ENCODE results near the gene MCU.

Gene MCU

DNA sequence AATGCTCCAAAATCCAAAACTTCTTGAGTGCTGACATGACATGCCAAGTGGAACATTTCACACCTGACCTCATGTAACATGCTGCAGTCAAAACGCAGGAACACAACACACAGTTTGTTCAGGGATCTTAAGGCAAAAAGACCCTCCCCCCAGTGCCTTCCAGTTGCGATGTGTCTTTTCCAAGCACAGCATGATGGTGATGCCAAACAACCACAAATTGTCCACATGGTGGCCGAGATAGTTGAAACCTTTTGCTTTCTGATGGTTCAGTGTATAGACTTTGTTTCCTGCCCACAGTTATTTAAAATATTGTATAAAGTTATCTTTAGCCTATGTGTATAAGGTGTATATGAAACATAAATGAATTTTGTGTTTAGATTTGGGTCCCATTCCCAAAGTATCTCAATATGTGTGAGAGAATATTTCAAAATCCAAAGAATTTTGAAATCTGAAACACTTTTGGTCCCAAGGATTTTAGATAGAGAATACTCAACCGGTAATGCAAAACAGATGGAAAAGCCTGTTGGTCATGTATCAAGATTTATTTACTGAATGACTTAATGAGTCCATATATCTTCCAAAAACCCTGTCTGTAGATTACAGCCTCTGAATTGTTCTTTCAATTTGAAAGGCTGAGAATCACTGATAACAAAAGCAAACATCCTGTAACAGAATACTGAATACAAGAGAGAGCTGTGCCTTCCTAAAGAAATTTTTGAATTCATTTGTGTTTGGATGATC lies 108.2 kb downstream of the MCU start:
- in situ Hi-C loops (cut with HindIII; ENCODE audit: low sequenced_read_pairs), result no loop called here

DNA sequence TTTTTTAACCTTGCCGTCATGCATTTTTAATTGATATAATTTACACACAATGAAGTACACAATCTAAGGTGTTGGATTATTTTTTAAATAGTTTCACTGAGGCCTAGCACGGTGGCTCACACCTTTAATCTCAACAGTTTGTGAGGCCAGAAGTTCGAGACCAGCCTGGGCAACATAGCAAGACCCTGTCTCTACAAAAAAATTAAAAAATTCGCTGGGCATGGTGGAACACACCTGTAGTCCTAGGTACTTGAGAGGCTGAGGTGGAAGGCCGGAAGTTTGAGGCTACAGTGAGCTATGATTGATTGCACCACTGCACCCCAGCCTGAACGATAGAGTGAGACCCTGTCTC lies 108.8 kb downstream of the MCU start:
- in situ Hi-C loops (cut with HindIII; ENCODE audit: low sequenced_read_pairs), result no loop called here

DNA sequence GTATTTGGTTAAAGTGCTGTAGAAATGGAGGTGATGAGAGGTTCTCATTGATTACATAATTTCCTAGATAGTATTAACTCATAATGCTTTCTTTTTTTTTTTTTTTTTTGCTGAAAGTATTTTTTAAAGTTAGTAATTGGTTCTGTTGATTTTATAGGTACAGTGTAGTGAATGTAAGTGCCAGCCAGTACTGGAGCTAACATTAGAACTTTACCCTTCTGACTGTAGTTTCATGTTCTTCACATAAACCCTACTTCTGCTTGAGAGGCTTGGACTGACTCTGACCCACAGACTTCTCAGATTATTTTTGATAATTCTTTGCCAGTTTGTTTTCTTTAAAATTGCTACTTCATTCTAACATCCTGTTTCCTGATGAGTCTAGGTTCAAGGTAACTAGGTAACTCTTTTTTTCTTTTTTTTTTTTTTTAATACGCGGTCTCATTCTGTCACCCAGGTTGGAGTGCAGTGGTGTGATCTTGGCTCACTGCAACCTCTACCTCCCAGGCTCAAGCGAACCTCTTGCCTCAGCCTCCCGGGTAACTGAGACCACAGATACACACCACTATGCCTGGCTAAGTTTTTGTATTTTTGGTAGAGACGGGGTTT lies 109.4 kb downstream of the MCU start:
- in situ Hi-C loops (cut with HindIII; ENCODE audit: low sequenced_read_pairs), result no loop called here

DNA sequence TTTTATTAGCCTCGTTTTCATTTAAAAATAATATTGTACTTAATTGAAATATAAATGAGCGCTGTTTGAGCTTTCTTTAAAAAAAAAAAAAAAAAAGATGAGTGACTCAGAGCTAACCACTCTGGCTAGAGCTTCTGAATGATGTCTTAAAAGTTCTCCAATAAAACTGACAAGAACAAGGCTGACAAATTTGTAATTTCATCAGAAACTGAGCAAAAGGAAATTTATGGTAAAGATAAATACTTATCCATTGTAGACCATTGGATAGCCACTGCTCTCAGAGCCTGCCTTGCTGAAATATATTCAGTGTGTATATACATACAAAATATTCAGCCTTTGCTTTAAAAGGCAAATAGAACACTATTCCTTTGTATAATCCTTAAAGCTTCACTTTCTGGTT lies 110.4 kb downstream of the MCU start:
- in situ Hi-C loops (cut with HindIII; ENCODE audit: low sequenced_read_pairs), result no loop called here

DNA sequence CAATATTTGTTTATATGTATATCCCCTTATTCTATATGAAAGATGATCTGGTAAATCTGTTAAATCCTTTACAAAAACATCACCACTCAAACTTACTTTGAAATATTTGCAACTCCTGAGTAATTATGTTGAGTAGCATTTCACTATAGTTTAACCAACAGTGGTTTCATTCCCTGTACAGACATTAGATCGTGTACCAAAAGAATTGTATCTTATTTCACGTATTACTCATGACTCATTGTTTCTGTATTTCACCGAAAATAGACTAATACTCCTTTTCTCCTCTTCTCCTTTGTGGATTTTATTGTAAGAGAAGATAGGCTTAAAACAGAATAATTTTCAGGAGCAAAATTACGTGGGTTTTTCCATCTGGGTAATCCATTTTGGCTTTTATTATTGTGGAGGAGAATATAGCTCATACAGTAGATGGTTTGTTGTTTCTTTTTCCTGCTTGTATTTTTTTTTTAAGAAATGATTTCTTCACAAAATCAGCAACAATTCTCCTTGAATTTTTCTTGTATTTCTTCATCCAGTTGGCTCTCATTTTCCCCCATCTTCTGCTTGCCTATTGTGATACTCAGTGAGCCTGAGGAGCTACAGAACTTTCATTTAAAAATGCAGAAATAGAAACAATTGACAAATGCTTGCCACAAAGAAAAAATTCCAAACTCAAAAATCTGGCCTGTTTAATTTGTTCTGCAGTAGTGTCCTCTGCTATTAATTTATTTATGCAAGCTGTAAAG lies 111.0 kb downstream of the MCU start:
- in situ Hi-C loops (cut with HindIII; ENCODE audit: low sequenced_read_pairs), result no loop called here

DNA sequence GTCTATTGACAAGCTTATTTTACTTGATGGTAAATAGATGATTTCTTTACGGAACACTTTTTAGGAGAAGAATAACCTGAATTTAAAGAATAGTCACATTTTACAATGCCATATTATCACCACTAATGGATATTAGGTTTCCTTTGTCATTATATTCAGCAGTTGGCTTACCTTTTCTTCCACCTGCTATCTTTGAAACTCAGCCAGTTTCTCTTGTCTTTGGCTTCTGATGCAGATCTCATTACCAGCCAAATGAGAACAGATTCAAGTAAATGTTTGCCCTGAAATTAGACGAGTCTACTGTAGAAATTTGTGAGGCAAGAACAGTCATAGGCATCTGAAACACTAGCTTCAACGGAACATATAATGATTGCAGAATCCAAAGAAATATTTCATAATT lies 116.1 kb downstream of the MCU start:
- in situ Hi-C loops (cut with HindIII; ENCODE audit: low sequenced_read_pairs), result no loop called here

DNA sequence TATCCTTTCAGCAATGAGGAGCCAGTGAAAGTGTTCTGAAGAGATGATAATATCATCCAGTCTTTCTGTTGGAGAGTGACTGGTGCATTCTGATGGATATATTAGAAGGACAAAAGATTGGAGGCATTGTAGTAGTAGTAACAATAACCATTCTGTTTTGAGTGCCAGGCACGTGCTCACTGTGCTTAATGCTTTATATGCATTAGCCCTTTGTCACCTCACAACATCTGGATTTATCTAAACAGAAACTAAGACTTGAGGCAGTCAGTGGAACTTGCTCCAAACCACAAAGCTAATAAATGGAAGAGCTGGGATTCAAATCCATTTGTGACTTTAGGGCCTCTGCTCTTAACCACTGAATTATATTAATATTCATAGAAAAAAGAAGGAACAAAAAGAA lies 117.1 kb downstream of the MCU start:
- in situ Hi-C loops (cut with HindIII; ENCODE audit: low sequenced_read_pairs), result no loop called here

DNA sequence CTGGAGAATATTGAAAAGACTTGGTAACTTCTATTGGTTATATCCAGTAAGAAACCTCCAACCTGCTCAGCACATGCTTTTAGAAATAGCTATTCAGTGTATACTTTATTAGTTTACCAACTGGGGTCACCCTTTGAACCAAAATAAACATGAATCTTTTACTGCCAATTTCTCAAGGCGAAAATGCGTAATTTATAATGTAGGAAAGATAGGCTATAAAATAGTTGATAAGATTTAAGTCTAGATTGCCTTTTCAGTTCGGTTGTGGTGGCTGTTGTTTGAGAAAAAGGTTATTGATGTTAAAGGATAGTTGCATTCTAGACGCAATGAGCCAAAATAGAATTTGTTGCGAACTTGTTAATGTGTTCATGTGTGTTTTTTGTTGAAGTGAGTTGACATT lies 119.0 kb downstream of the MCU start:
- in situ Hi-C loops (cut with HindIII; ENCODE audit: low sequenced_read_pairs), result no loop called here

DNA sequence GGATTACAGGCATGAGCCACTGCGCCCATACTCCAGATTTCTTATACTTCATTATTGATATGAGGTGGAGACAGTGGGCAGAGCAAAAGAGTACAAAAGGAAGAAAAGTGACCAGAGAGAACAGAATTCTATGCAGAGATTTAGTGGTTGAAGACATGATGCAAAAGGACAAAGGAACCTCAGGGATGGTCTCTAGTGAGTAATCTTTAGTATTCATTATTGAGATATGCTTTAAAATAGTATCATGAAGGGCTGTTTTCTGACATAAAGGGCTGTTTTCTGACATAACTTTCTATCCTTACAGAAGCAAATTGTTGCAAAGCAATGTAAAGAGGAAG lies 120.4 kb downstream of the MCU start:
- in situ Hi-C loops (cut with HindIII; ENCODE audit: low sequenced_read_pairs), result no loop called here

DNA sequence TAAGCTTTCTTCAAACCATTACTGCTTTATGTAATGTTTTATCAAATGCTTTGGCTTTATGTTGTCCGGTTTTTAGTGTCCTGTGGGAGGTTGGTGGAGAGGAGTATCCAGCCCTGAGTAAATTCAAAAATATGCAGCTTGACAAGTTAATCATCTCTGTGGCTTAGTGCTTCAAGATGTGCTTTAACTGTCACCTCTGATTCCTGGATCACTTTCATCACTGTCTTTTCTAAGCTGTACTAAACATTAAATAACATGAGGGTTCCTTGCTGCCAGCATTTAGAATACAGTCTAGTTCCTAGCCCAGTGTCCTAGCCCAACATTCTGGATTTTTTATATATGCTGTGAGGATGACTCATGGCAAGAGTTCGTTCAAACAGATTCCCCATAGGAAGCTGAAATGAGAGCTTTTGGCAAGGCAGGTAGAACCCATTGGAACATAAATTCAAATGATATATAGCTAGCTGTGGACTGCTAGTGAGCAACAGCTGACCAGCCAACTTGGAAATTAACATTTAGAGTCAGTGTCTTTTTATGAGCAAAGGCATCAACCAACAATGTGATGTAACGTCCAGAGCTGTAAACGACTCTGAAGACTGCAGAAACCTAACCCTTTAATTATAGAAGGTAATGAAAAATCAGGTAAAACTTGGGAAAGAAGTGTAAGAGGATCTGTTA lies 120.9 kb downstream of the MCU start:
- in situ Hi-C loops (cut with HindIII; ENCODE audit: low sequenced_read_pairs), result no loop called here

DNA sequence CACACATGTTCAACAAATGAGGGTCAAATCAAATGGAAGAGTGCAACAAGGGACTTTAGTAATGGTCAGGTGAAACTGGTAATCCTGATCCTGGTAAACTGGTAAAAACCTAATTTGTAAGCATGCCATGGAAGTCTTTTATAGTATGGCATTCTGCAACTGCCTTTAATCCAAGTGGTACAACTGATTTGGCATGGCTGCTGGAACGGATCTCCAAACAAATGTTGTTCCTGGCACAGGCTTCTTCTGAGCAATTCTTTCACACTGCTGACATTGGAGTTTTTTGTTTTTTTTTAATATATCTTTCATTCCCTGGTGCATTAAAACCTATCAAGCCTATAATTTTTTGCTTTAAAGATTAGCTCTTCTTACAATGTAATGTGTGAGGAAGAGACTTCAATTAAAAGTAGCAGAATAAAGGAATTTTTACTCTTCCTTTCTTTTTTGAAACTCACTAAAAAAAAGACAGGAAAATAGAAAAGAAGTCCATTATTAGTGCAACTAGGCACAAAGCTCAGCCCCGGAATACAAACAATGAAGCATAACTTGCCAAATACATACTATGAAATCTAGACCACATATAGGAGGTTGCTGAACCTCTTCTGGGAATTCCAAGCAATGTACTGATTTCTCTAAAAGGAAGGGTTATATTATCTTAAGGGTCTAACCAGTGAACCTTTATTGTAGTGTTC lies 122.3 kb downstream of the MCU start:
- in situ Hi-C loops (cut with HindIII; ENCODE audit: low sequenced_read_pairs), result no loop called here

DNA sequence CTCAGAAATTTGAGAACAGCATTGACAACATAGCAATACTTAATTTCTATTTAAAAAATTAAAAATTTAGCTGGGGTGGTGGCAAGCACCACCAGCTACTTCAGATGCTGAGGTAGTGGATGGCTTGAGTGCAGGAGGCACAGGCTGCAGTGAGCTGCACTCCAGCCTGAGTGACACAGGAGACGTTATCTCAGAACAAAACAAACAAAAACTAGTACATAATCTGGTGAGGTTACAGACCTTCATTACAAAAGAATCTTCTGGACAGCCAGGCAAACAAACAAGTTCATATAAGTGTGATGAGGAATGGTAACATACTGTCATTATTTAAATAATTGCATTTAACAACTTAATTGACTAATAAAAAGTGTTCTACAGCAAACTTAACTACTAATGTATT lies 124.6 kb downstream of the MCU start:
- in situ Hi-C loops (cut with HindIII; ENCODE audit: low sequenced_read_pairs), result no loop called here

DNA sequence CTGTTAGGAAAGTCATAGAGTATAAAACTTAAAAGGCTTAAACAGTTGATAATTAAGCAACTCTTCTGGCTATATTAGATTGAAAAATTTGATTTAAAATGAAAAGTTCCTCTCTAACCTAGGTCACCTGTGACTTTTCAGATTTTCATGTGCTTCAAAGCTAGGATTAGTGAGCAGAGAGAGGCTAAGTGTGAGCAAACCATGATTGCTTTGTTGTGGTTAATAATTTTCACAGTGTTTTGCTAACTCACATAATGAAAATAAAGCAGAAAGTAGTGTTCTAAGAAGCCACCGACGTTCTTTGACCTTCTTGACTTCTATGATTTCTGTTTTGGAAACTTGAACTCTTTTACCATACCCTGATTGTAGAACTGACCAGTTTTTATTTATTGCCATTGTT lies 126.1 kb downstream of the MCU start:
- in situ Hi-C loops (cut with HindIII; ENCODE audit: low sequenced_read_pairs), result no loop called here

DNA sequence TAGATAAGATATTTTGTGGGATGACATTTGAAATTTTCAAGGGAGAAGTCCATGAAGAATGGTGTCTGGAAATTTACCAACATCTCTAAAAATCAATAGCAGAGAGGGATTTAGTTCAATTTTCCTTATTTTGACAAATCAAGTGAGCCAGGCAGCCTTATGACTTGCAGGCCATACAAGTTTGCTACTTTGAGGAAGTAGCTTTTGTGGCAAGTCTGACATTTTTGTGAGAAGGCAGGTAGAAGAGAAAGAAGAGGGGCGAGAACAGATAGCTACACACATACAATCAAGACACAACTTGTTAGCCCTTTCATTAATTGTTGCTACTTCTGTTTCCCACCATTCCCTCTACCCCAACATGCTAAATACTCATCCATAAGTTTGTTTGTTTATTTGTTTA lies 127.1 kb downstream of the MCU start:
- in situ Hi-C loops (cut with HindIII; ENCODE audit: low sequenced_read_pairs), result no loop called here

DNA sequence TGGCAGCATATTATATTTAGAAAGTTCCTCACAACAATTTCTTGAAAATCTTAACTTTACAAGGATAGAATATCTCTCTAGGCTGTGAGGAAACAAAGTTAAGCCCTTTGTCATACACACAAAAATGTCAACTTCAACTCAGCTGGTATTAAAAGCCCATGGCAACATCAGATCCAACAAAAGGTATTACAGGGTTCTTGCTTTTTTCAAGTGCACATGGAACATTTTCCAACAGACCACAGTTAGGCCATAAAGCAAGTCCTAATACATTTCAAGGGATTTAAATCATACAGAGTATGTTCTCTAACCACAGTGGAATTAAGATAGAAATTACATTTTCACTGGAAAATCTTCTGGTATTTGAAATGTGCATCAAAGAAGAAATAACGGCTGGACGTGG lies 129.7 kb downstream of the MCU start:
- in situ Hi-C loops (cut with HindIII; ENCODE audit: low sequenced_read_pairs), result no loop called here

DNA sequence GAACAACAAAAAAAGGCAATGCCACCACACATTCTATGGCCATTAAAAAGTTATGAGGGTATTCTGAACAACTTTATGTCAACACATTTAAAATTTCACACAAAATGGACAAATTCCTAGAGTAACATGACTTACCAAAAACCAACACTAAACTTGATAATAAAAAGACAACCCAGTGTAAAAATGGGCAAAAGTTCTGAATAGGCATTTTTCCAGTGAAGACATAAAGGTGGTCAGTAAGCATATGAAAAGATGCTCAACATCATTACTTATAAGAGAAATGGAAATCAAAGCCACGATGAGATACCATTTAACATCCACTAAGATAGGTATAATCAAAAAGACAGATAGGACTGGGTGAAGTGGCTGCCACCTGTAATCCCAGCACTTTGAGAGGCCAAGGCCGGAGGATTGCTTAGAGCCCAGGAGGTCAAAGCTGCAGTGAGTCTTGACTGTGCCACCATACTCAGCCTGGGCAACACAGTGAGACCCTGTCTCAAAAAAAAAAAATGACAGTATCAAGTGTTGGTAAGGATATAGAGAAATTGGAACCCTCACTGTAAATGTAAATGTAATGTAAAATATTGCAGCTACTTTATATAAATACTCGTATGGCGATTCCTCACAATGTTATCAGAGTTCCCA lies 130.5 kb downstream of the MCU start:
- in situ Hi-C loops (cut with HindIII; ENCODE audit: low sequenced_read_pairs), result no loop called here

DNA sequence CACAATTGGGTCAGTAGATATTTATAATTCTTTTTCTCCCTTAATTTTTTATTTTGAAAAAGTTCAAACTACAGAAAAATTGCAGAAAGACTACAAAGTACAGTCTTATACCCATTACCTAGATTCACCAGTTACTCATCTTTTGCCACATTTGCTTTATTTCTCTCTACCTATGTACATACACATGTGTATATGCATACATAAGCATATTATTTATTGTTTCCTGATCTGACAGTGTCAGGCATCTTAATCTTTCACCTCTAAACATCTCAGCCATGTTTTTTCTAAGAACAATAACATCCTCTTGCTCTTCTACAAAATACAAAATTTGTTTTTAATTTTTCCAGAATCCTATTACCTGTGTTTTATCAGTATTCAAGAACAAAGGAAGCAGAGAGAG lies 133.2 kb downstream of the MCU start:
- in situ Hi-C loops (cut with HindIII; ENCODE audit: low sequenced_read_pairs), result no loop called here

DNA sequence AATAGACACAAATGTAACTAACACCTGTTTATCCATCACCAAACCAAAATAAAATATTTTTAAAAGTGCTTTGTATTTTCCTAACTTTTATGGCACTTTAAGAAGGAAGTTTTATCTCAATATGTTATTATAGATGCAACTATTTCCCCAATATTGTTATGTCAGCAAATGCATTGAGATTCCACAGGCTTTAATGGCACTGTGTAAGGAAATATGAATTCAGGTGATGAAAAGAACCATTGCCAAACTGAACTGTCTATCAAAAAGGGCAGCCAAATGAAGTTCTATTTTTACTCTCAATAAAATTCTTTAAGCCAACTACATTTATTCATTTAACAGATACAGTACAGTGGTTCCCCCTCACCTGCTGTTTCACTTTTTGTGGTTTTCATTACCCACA lies 134.4 kb downstream of the MCU start:
- in situ Hi-C loops (cut with HindIII; ENCODE audit: low sequenced_read_pairs), result no loop called here

DNA sequence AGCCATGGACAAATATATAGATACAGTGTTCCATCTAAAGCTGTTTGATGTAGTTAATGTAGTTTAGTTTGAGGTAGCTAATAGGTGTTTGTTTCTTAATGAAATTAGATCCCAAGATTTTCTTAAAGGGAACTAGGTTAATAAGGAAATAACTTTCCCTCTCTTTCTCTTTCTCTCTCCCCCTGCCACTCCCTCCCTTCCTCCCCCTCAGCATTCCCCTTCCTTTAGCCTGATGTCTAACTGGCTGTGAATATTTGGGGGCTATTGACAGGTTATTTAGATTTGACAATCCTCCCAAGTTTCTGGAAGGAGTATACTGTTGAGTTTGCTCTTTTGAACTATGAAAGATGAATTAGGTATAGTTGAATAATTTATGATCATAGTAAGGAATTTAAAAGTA lies 136.4 kb downstream of the MCU start:
- in situ Hi-C loops (cut with HindIII; ENCODE audit: low sequenced_read_pairs), result no loop called here

DNA sequence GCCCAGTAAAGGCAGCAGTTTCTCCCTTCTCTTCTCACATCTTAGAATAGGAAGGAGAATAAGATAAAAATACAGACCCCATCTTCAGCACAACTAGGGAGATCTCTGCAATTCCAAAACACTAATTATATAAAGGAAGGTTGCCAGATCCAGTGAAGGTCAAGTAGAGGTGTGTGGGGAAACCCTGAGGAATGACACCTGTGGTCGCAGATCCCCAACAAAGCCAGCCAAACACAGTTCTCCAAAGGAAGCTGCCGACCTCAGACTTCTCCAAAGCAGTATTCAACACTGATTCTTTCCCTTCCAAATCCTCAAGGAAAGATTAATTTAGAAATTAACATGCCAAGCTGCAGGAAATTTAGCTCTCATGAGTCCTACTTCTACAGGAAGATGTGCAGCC lies 138.7 kb downstream of the MCU start:
- in situ Hi-C loops (cut with HindIII; ENCODE audit: low sequenced_read_pairs), result no loop called here
